Measurements from ENCODE around the gene POLE. TPM values are rescaled to one million over a fixed set of nuclear protein-coding genes. Genes with fewer than 3 reads are reported as not detected.
A peak's percentile ranks its signal among the peaks of the same experiment; 100 is the strongest.

POLE gene
- total and polyA plus RNA-seq, 2 of the 4 experiments (the other 2 are of a cell fraction), result 17.2 to 20.7 TPM

- H3K4me3 ChIP-seq (ENCODE audit: insufficient read depth, low read depth, low read length), result no peak overlapping the region
- peak overlapping the region; percentile 7 for H2BK5ac ChIP-seq (ENCODE audit: low read depth, low read length, poor library complexity, severe bottlenecking)
- H3K14ac ChIP-seq (replicated peaks; ENCODE audit: low read depth, low read length), result 0 out of 2 replicates have a peak overlapping the region, but pooled peaks have one; percentile 28
- H3K79me1 ChIP-seq (ENCODE audit: low read depth in 1 of 2, low read length in 2 of 2), result no peaks in the 10 kb centered on the region
- peak overlapping the region; percentile 91 for H2AFZ ChIP-seq (replicated peaks; ENCODE audit: low read length, poor library complexity)
- H2BK20ac ChIP-seq (ENCODE audit: low read depth, low read length), result no peak overlapping the region
- no TSS peak for BruUV-seq (replicated peaks)
- H2AK5ac ChIP-seq (ENCODE audit: low read depth, low read length), result peak overlapping the region; percentile 27; the same call in 1 of the 2 replicates
- no peak overlapping the region for H3K23ac ChIP-seq (ENCODE audit: low read depth, low read length)
- H3K18ac ChIP-seq (ENCODE audit: low read depth, low read length), result no peak overlapping the region
- H3K56ac ChIP-seq (ENCODE audit: extremely low read depth, insufficient read depth, low read length), result no peak overlapping the region
- WGBS, 2 experiments (ENCODE audit: extremely low coverage in 2 of 2, insufficient read length in 1 of 2), result 79% methylated on average over 13 of the region's 21 CpGs; no CpG with 5 or more reads in 1 of the 2 experiments
- DNase-seq, result no peak
- no peak overlapping the region for H3K9ac ChIP-seq (ENCODE audit: low read depth, low read length)
- H3K9me1 ChIP-seq (ENCODE audit: insufficient read depth, low read length), result peaks cover 7% of the 10 kb centered on the region; the same call in 1 of the 2 replicates
- H3K4ac ChIP-seq (ENCODE audit: low read depth, low read length), result peak overlapping the region; percentile 19
- POLR2A ChIA-PET (ENCODE audit: unreplicated experiment), result no interaction called here
- H3K9me3 ChIP-seq (ENCODE audit: control insufficient read depth, insufficient read depth, low read length), result peaks cover 9% of the 10 kb centered on the region
- ATAC-seq (ENCODE audit: low read depth), result no peak
- TF ChIP-seq CEBPB (IDR thresholded peaks at IDR 0.05; ENCODE audit: low read depth, low read length) (no peak), MXI1 (IDR thresholded peaks at IDR 0.05; ENCODE audit: borderline replicate concordance, low read depth, low read length) (no peak), BHLHE40 (IDR thresholded peaks at IDR 0.05; ENCODE audit: low read depth, low read length) (no peak), USF2 (IDR thresholded peaks at IDR 0.05; ENCODE audit: low read depth, low read length) (no peak), RCOR1 (IDR thresholded peaks at IDR 0.05; ENCODE audit: insufficient replicate concordance, low read length) (no peak), SMC3 (IDR thresholded peaks at IDR 0.05; ENCODE audit: low read depth, low read length) (no peak), FOS (IDR thresholded peaks at IDR 0.05; ENCODE audit: low read depth, low read length) (no peak), MAZ (IDR thresholded peaks at IDR 0.05; ENCODE audit: borderline replicate concordance, low read depth, low read length) (no peak), ELK1 (IDR thresholded peaks at IDR 0.05; ENCODE audit: borderline replicate concordance, low read depth, low read length) (no peak), MAFK (IDR thresholded peaks at IDR 0.05; ENCODE audit: low read depth, low read length) (no peak), RFX5 (IDR thresholded peaks at IDR 0.05; ENCODE audit: low read depth, low read length) (no peak), RAD21 (IDR thresholded peaks at IDR 0.05; ENCODE audit: low read length) (no peak)
- no peak overlapping the region for H2BK15ac ChIP-seq (ENCODE audit: low read depth, low read length)
- peaks cover 25% of the 10 kb centered on the region for H3K27me3 ChIP-seq (ENCODE audit: control insufficient read depth, insufficient read depth, low read length)
- no peak overlapping the region for H3K27ac ChIP-seq (ENCODE audit: insufficient read depth, low read length)
- in situ Hi-C loops (cut with MboI; ENCODE audit: low sequenced_read_pairs), result no loop called here
- H4K5ac ChIP-seq (ENCODE audit: low read depth, low read length), result no peak overlapping the region
- CTCF ChIA-PET, result interaction anchor here (0.9 kb wide), 1 partner anchor 17 kb away, joined by 4 read pairs; no protein-coding TSS in a partner anchor
- no peaks in the 10 kb centered on the region for H4K20me1 ChIP-seq (ENCODE audit: insufficient read depth, low read length)
- dilution Hi-C loops (cut with HindIII; ENCODE audit: low sequenced_read_pairs, unreplicated experiment), result no loop called here
- no peak overlapping the region for H2BK120ac ChIP-seq (ENCODE audit: low read depth, low read length)
- H3K4me1 ChIP-seq (ENCODE audit: control insufficient read depth, insufficient read depth, low read length), result peaks cover 12% of the 10 kb centered on the region
- intact Hi-C loops (cut with micrococcal nuclease), result no loop called here
- H3K36me3 ChIP-seq (ENCODE audit: control insufficient read depth, insufficient read depth, low read length), result peaks cover 9% of the 10 kb centered on the region
- H2AK9ac ChIP-seq (replicated peaks; ENCODE audit: low read depth, low read length, poor library complexity), result peak overlapping the region; percentile 85
- 0 out of 2 replicates have a peak overlapping the region, but pooled peaks have one; percentile 28 for H4K91ac ChIP-seq (ENCODE audit: insufficient read depth, low read depth, low read length)
- H4K8ac ChIP-seq (ENCODE audit: low read depth in 2 of 2, low read length in 2 of 2), result no peak overlapping the region
- peak overlapping the region; percentile 56; the same call in 1 of the 2 replicates for H3K4me2 ChIP-seq (ENCODE audit: low read depth, low read length)
Measured at GRCh38 chr12:132621657-132622435, 65.3 kb downstream of the POLE start.

Measured in IMR-90 (cell line).